H9 (cell line): ENCODE results near the gene ZC3H6. TPM values are rescaled to one million over a fixed set of nuclear protein-coding genes. Genes with fewer than 3 reads are reported as not detected.

ENCODE experiments used
- DNase-seq: peaks from one replicate; pipeline ENCODE4 v3.0.0-alpha.2; 2017
- H2AFZ ChIP-seq: one replicate; pipeline ENCODE4 v1.6.1; 2013; ENCODE audit warnings: mild to moderate bottlenecking, low read length, control low read depth, moderate library complexity
- H2AK5ac ChIP-seq: 2 replicates; pipeline ENCODE4 v1.6.1; 2013; ENCODE audit warnings: low read length, control low read depth, mixed read lengths; ENCODE audit not compliant: insufficient read length
- H2BK120ac ChIP-seq: one replicate; pipeline ENCODE4 v1.6.1; 2013; ENCODE audit warnings: low read depth, mild to moderate bottlenecking, low read length, control low read depth, inconsistent platforms; ENCODE audit not compliant: poor library complexity, severe bottlenecking
- H2BK12ac ChIP-seq: 2 replicates; pipeline ENCODE4 v1.6.1; 2013; ENCODE audit warnings: low read length, control low read depth, mixed read lengths, low read depth; ENCODE audit not compliant: insufficient read length
- H2BK15ac ChIP-seq: 2 replicates; pipeline ENCODE4 v1.6.1; 2013; ENCODE audit warnings: low read depth, low read length, control low read depth
- H2BK20ac ChIP-seq: one replicate; pipeline ENCODE4 v1.6.1; 2013; ENCODE audit warnings: low read depth, mild to moderate bottlenecking, low read length, control low read depth, inconsistent platforms; ENCODE audit not compliant: poor library complexity, severe bottlenecking
- H2BK5ac ChIP-seq: 2 replicates; pipeline ENCODE4 v1.6.1; 2013; ENCODE audit warnings: low read length, control low read depth, mixed read lengths; ENCODE audit not compliant: insufficient read length
- H3K14ac ChIP-seq: 2 replicates; pipeline ENCODE4 v1.6.1; 2013; ENCODE audit warnings: low read length, control low read depth; ENCODE audit not compliant: insufficient read depth
- H3K18ac ChIP-seq: 2 replicates; pipeline ENCODE4 v1.6.1; 2013; ENCODE audit warnings: low read depth, mild to moderate bottlenecking, mixed read lengths, low read length, control low read depth; ENCODE audit not compliant: insufficient read length
- H3K23ac ChIP-seq: 2 replicates; pipeline ENCODE4 v1.6.1; 2013; ENCODE audit warnings: low read length, control low read depth, mixed read lengths, low read depth; ENCODE audit not compliant: insufficient read length
- H3K23me2 ChIP-seq: 2 replicates; pipeline ENCODE4 v1.6.1; 2013; ENCODE audit warnings: low read depth, mild to moderate bottlenecking, mixed read lengths, low read length, control low read depth; ENCODE audit not compliant: insufficient read length, poor library complexity, severe bottlenecking
- H3K27ac ChIP-seq: 2 replicates; pipeline ENCODE4 v1.5.1; 2013; ENCODE audit warnings: low read length, control low read depth, mixed read lengths, low read depth; ENCODE audit not compliant: insufficient read length
- H3K27me3 ChIP-seq: 2 replicates; pipeline ENCODE4 v1.6.1; 2013; ENCODE audit warnings: low read length, control low read depth, inconsistent platforms; ENCODE audit not compliant: insufficient read depth
- H3K4ac ChIP-seq: 2 replicates; pipeline ENCODE4 v1.6.1; 2013; ENCODE audit warnings: low read depth, mild to moderate bottlenecking, control low read depth, inconsistent platforms, low read length, moderate library complexity
- H3K4me1 ChIP-seq: 2 replicates; pipeline ENCODE4 v1.6.1; 2013; ENCODE audit warnings: low read length, control low read depth, inconsistent platforms; ENCODE audit not compliant: insufficient read depth
- H3K4me2 ChIP-seq: 2 replicates; pipeline ENCODE4 v1.6.1; 2013; ENCODE audit warnings: low read length, control low read depth, mixed read lengths; ENCODE audit not compliant: insufficient read length, insufficient read depth
- H3K56ac ChIP-seq: 2 replicates; pipeline ENCODE4 v1.6.1; 2013; ENCODE audit warnings: low read depth, mild to moderate bottlenecking, mixed read lengths, low read length, control low read depth; ENCODE audit not compliant: insufficient read length
- H3K79me1 ChIP-seq: 2 replicates; pipeline ENCODE4 v1.6.1; 2013; ENCODE audit warnings: low read depth, mild to moderate bottlenecking, moderate library complexity, low read length, control low read depth, inconsistent platforms; ENCODE audit not compliant: insufficient read depth, poor library complexity, severe bottlenecking
- H3K79me2 ChIP-seq: 2 replicates; pipeline ENCODE4 v1.6.1; 2013; ENCODE audit warnings: low read length, control low read depth, inconsistent platforms; ENCODE audit not compliant: insufficient read depth
- H3K9ac ChIP-seq: 2 replicates; pipeline ENCODE4 v1.6.1; 2013; ENCODE audit warnings: low read length, control low read depth, mixed read lengths; ENCODE audit not compliant: insufficient read length; ENCODE audit errors: extremely low read depth
- H3K9me3 ChIP-seq: one replicate; pipeline ENCODE4 v1.6.1; 2013; ENCODE audit warnings: low read depth, low read length, inconsistent platforms; ENCODE audit not compliant: control insufficient read depth
- H3T11ph ChIP-seq: one replicate; pipeline ENCODE4 v1.6.1; 2013; ENCODE audit warnings: mild to moderate bottlenecking, low read length, control low read depth, inconsistent platforms
- H4K20me1 ChIP-seq: one replicate; pipeline ENCODE4 v1.6.1; 2013; ENCODE audit not compliant: control insufficient read depth, insufficient read length, insufficient read depth
- H4K5ac ChIP-seq: 2 replicates; pipeline ENCODE4 v1.6.1; 2013; ENCODE audit warnings: low read depth, mild to moderate bottlenecking, mixed read lengths, low read length, control low read depth; ENCODE audit not compliant: insufficient read length
- H4K8ac ChIP-seq: replicated peaks from 2 replicates; pipeline ENCODE4 v1.6.1; 2013; ENCODE audit warnings: low read length, control low read depth, mixed read lengths, low read depth; ENCODE audit not compliant: insufficient read length
- H4K91ac ChIP-seq: 2 replicates; pipeline ENCODE4 v1.6.1; 2013; ENCODE audit warnings: low read depth, mild to moderate bottlenecking, moderate library complexity, mixed read lengths, low read length, control low read depth; ENCODE audit not compliant: insufficient read length
- H3K27ac Mint-ChIP-seq, 3 experiments: 2 replicates in 2 of 3; 3 replicates in 1 of 3; pipeline ENCODE4 v1.8.0; 2020 to 2021; ENCODE audit warnings: mixed read lengths in 3 of 3, mild to moderate bottlenecking in 1 of 3, moderate library complexity in 1 of 3
- H3K27me3 Mint-ChIP-seq: 2 replicates; pipeline ENCODE4 v1.8.0; 2021; ENCODE audit warnings: low read depth, mild to moderate bottlenecking, moderate library complexity, mixed read lengths
- H3K36me3 Mint-ChIP-seq, 3 experiments: 2 replicates in 2 of 3; 3 replicates in 1 of 3; pipeline ENCODE4 v1.8.0; 2020 to 2021; ENCODE audit warnings: low read depth in 3 of 3, mixed read lengths in 3 of 3; ENCODE audit not compliant: insufficient read depth in 1 of 3
- H3K4me1 Mint-ChIP-seq, 2 experiments: 2 replicates each; pipeline ENCODE4 v1.8.0; 2020; ENCODE audit warnings: mixed read lengths in 2 of 2
- H3K4me3 Mint-ChIP-seq, 2 experiments: 2 replicates in 1 of 2; 3 replicates in 1 of 2; pipeline ENCODE4 v1.8.0; 2020 to 2021; ENCODE audit warnings: mild to moderate bottlenecking in 2 of 2, mixed read lengths in 2 of 2, moderate library complexity in 1 of 2
- H3K9me3 Mint-ChIP-seq, 2 experiments: 2 replicates in 1 of 2; 3 replicates in 1 of 2; pipeline ENCODE4 v1.8.0; 2020; ENCODE audit warnings: mild to moderate bottlenecking in 2 of 2, mixed read lengths in 2 of 2, moderate library complexity in 1 of 2
- total RNA-seq: library from RNA; stranded (reverse); gene quantifications from 2 replicates; pipeline ENCODE4 v1.2.1, GENCODE V29; 2021
- TF ChIP-seq, protein P1 (sequence below): fragments of 200-600 bp; sonication (generic); conservative IDR thresholded peaks from 3 replicates; pipeline ENCODE4 v1.8.0; 2021; ENCODE audit warnings: antibody characterized with exemption, mild to moderate bottlenecking

ZC3H6 gene
- total RNA-seq, 1 experiment from 2014 or later = 3.5 TPM

DNA sequence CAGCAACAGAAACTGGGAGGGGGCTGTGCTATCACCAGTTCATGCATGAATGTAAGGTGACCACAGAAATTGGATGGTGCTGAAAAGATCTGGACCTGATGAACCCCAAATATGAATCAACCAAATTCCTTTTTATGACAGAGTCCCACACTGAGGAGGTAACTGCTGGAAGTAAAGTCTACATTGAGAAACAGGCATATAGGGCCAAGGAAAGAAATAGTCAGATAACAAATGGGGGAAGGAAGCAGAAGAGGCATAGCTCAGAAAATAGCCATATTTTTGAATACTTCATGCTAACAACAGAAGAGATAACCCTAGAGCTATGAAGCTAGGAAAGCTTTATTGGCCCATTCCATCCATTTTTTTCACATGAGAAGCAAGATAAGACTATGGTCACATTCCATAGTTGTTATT is 25.8 kb downstream of the ZC3H6 start:
- Histone ChIP-seq H3K27ac (no peak overlapping the region), H2AK5ac (no peak overlapping the region), H2BK15ac (no peak overlapping the region), H4K5ac (no peak overlapping the region), H4K8ac (no peak overlapping the region), H3K23ac (no peak overlapping the region), H2BK12ac (no peak overlapping the region), H3T11ph (no peak overlapping the region), H3K56ac (no peak overlapping the region), H3K79me2 (no peaks in the 10 kb centered on the region), H3K79me1 (no peaks in the 10 kb centered on the region), H3K4me1 (no peaks in the 10 kb centered on the region), H3K4me2 (no peak overlapping the region), H4K91ac (no peak overlapping the region), H3K4ac (no peak overlapping the region), H2AFZ (no peak overlapping the region), H2BK5ac (no peak overlapping the region), H3K14ac (no peak overlapping the region), H4K20me1 (no peaks in the 10 kb centered on the region), H2BK20ac (no peak overlapping the region), H3K9me3 (no peaks in the 10 kb centered on the region), H3K9ac (no peak overlapping the region), H3K18ac (no peak overlapping the region), H3K23me2 (no peaks in the 10 kb centered on the region), H3K27me3 (no peaks in the 10 kb centered on the region), H2BK120ac (no peak overlapping the region)
- Mint-ChIP-seq H3K4me3 (no peak overlapping the region), H3K4me1 (no peaks in the 10 kb centered on the region), H3K36me3 (peaks cover 3 to 19% (median 10%) of the 10 kb centered on the region in 3 experiments), H3K27ac (no peak overlapping the region), H3K27me3 (no peaks in the 10 kb centered on the region), H3K9me3 (no peaks in the 10 kb centered on the region)
- TF ChIP-seq, protein P1, sequence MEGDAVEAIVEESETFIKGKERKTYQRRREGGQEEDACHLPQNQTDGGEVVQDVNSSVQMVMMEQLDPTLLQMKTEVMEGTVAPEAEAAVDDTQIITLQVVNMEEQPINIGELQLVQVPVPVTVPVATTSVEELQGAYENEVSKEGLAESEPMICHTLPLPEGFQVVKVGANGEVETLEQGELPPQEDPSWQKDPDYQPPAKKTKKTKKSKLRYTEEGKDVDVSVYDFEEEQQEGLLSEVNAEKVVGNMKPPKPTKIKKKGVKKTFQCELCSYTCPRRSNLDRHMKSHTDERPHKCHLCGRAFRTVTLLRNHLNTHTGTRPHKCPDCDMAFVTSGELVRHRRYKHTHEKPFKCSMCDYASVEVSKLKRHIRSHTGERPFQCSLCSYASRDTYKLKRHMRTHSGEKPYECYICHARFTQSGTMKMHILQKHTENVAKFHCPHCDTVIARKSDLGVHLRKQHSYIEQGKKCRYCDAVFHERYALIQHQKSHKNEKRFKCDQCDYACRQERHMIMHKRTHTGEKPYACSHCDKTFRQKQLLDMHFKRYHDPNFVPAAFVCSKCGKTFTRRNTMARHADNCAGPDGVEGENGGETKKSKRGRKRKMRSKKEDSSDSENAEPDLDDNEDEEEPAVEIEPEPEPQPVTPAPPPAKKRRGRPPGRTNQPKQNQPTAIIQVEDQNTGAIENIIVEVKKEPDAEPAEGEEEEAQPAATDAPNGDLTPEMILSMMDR = no peak
- no peak for DNase-seq
